GM19463 (cell line): ENCODE data around the gene ZNF516.

Source experiments
- ATAC-seq: cut with Tn5 transposase; IDR thresholded peaks from one replicate; pipeline ENCODE4 v1.9.1; 2021; ENCODE audit warnings: mild to moderate bottlenecking, moderate library complexity; ENCODE audit not compliant: unreplicated experiment

ZNF516 gene

GRCh38 chr18:76442413-76443171 lies 52.5 kb downstream of the ZNF516 start:
- ATAC-seq = no peak

- ATAC-seq = no peak
These were observed 53.2 kb downstream of the ZNF516 start for GRCh38 chr18:76441668-76442412.

- no peak for ATAC-seq
These were observed 53.9 kb downstream of the ZNF516 start for GRCh38 chr18:76441002-76441667.

GRCh38 chr18:76437910-76438309 lies 57.1 kb downstream of the ZNF516 start:
- no peak for ATAC-seq

GRCh38 chr18:76437011-76437410 lies 58.0 kb downstream of the ZNF516 start:
- no peak for ATAC-seq

- no peak for ATAC-seq
These were observed 58.7 kb downstream of the ZNF516 start for GRCh38 chr18:76436342-76436741.

GRCh38 chr18:76435316-76435989 lies 59.6 kb downstream of the ZNF516 start:
- no peak for ATAC-seq

- no peak for ATAC-seq
These were observed 60.6 kb downstream of the ZNF516 start for GRCh38 chr18:76434452-76434851.

GRCh38 chr18:76433788-76434187 lies 61.3 kb downstream of the ZNF516 start:
- no peak for ATAC-seq

- no peak for ATAC-seq
These were observed 61.9 kb downstream of the ZNF516 start for GRCh38 chr18:76432970-76433767.

GRCh38 chr18:76432274-76432755 lies 62.7 kb downstream of the ZNF516 start:
- ATAC-seq = no peak

GRCh38 chr18:76431437-76432273 lies 63.4 kb downstream of the ZNF516 start:
- ATAC-seq = no peak

GRCh38 chr18:76430636-76431035 lies 64.4 kb downstream of the ZNF516 start:
- no peak for ATAC-seq

- ATAC-seq = no peak
These were observed 65.5 kb downstream of the ZNF516 start for GRCh38 chr18:76429262-76430126.

- ATAC-seq = no peak
These were observed 66.4 kb downstream of the ZNF516 start for GRCh38 chr18:76428396-76429261.

GRCh38 chr18:76426737-76427305 lies 68.2 kb downstream of the ZNF516 start:
- no peak for ATAC-seq
